SK-N-SH (cell line): Measurements from ENCODE around the gene DPP4.
"Not testable (repeated sequence)": the region's sequence is repeated elsewhere in the genome, so short reads cannot be mapped to it uniquely, and the experiment has no call there.

ENCODE experiments used
- CHD2 ChIP-seq: fragments of 150-350 bp; IDR thresholded peaks from 2 replicates; pipeline ENCODE4 v1.6.1; 2018; ENCODE audit warnings: low read length; ENCODE audit not compliant: partially characterized antibody
- CTCF ChIP-seq: fragments of 200-600 bp; sonication (generic); IDR thresholded peaks from 2 replicates; pipeline ENCODE4 v1.6.1; 2017; ENCODE audit warnings: antibody characterized with exemption, mild to moderate bottlenecking, moderate library complexity
- GABPA ChIP-seq: IDR thresholded peaks from 2 replicates; pipeline ENCODE4 v1.4.0; 2012; ENCODE audit warnings: low read depth, mild to moderate bottlenecking
- JUND ChIP-seq: IDR thresholded peaks from 2 replicates; pipeline ENCODE4 v1.4.0; 2012
- RCOR1 ChIP-seq: fragments of 150-350 bp; IDR thresholded peaks from 2 replicates; pipeline ENCODE4 v1.6.1; 2017; ENCODE audit warnings: antibody characterized with exemption, low read length
- RFX5 ChIP-seq: IDR thresholded peaks from 2 replicates; pipeline ENCODE4 v1.6.1; 2012; ENCODE audit warnings: mild to moderate bottlenecking, improper control_type of control experiment, low read length
- SIN3A ChIP-seq: IDR thresholded peaks from 2 replicates; pipeline ENCODE4 v1.6.1; 2012; ENCODE audit warnings: low read depth, mild to moderate bottlenecking, low read length, moderate library complexity, borderline replicate concordance
- TAF1 ChIP-seq: IDR thresholded peaks from 2 replicates; pipeline ENCODE4 v1.6.1; 2012; ENCODE audit warnings: low read depth, mild to moderate bottlenecking, low read length, moderate library complexity, borderline replicate concordance
- TF ChIP-seq, protein P1 (sequence below): fragments of 150-350 bp; IDR thresholded peaks from 2 replicates; pipeline ENCODE4 v1.6.1; 2016; ENCODE audit warnings: mild to moderate bottlenecking, low read depth, low read length
- TF ChIP-seq, protein P2 (sequence below): IDR thresholded peaks from 2 replicates; pipeline ENCODE4 v1.4.0; 2012; ENCODE audit warnings: low read depth, borderline replicate concordance

- TF ChIP-seq CTCF, RFX5, RCOR1, GABPA, SIN3A, JUND, TAF1, CHD2: not testable (repeated sequence)
- TF ChIP-seq, protein P1, sequence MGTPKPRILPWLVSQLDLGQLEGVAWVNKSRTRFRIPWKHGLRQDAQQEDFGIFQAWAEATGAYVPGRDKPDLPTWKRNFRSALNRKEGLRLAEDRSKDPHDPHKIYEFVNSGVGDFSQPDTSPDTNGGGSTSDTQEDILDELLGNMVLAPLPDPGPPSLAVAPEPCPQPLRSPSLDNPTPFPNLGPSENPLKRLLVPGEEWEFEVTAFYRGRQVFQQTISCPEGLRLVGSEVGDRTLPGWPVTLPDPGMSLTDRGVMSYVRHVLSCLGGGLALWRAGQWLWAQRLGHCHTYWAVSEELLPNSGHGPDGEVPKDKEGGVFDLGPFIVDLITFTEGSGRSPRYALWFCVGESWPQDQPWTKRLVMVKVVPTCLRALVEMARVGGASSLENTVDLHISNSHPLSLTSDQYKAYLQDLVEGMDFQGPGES: not testable (repeated sequence)
- TF ChIP-seq, protein P2, sequence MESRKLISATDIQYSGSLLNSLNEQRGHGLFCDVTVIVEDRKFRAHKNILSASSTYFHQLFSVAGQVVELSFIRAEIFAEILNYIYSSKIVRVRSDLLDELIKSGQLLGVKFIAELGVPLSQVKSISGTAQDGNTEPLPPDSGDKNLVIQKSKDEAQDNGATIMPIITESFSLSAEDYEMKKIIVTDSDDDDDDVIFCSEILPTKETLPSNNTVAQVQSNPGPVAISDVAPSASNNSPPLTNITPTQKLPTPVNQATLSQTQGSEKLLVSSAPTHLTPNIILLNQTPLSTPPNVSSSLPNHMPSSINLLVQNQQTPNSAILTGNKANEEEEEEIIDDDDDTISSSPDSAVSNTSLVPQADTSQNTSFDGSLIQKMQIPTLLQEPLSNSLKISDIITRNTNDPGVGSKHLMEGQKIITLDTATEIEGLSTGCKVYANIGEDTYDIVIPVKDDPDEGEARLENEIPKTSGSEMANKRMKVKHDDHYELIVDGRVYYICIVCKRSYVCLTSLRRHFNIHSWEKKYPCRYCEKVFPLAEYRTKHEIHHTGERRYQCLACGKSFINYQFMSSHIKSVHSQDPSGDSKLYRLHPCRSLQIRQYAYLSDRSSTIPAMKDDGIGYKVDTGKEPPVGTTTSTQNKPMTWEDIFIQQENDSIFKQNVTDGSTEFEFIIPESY: not testable (repeated sequence)
Observed at GRCh38 chr2:161953367-161953766, 120.6 kb downstream of the DPP4 start.
